Activated CD8-positive, alpha-beta memory T cell treated with anti-CD3 and anti-CD28 coated beads, Interleukin-2, amount 50 U/mL, for 24 hours (primary cell): ENCODE data around the gene MRPL2.

Source experiments
- DNase-seq: peaks from one replicate; pipeline ENCODE4 v3.0.0-alpha.2; 2020; ENCODE audit errors: extremely low read depth

Gene MRPL2

DNA sequence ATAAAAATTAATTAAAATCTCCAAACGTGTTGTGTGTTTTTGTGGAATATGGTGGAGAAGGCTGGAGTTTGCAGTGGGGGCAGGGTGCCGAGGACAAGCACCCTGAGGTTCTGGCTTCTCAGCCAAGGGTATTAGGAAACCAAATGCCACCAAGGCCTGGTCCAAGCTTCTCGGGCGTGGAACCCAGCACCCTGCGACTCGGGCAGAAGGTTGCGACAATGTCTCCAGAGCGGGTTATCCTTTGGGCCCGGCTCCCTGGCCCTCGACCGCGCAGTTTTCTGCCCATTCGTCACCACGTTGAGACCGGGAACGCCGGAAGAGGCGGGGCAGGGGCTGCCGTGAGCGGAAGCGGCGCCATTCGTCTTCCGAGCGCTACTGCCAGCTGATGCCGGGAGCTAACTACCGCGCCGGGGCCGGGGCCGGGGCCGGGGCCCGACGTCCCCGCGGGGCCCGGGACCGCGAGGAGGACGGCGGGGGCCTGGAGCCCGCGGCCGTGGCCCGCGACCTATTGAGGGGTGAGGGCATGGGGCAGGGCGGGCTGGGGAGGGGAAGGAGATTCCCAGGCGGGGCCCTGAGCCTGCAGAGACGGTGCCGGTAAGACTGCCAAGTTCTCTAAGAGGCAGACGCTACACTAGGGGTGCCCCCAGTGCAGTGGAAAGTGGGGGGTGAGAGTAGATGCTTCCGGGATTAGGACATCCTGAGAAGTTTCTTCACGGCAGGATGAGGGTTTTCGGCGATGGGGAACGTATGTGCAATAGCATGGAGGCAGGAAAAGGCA lies 37.8 kb downstream of the MRPL2 start, which contains the start of gene RRP36:
Gene RRP36 (plus strand): TSS at position 354 of the 778 bp plus-strand sequence. CDS start 32 bp downstream, at position 386.
- no peak for DNase-seq

DNA sequence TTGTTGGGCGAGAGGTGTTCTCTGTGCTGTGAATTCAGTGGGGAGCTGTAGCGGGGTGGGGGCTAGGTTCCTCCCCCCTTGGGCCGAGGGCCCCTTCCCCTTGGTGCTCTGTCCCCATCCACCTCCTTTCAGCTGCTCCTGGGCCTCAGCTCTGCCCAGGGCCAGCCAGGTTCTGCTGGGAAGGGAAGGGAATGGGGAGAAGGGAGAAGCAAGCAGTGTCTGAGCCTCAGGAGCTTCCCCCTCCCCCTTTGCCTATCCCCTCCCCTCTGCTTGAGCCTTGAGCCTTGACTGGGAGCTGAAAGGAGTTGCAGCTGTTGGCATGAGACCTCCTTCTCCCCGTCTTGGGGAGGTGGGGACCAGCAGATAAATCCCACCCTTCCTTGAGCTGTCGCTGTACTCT lies 38.4 kb downstream of the MRPL2 start:
- DNase-seq = no peak

DNA sequence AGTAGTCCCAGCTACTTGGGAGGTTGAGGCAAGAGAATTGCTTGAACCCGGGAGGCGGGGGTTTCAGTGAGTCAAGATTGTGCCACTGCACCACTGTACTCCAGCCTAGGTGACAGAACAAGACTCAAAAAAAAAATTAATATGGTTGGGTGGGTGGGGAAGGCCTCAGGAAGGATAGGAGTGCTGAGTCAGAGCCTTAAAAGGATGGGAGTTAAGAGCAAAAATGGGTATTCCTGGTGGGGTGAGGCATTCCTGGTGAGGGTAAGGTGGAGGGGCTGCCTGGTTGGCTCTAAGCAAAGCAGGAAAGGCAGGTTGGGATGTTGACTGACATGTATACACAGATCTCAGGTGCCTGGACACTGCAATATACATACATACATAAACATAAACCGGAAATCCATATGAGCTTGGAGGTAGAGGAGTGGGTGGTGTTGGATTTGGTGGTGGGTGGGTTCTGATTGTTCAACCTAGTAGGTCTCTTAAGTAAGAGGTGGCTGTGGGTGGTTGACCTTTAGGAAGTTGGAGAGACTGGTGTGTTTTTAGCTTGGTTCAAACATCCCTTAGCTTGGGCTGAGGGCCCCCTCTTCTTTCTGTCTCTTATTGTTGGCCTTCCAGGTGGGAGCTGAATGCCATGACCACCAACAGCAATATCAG lies 39.1 kb downstream of the MRPL2 start:
- DNase-seq = no peak

DNA sequence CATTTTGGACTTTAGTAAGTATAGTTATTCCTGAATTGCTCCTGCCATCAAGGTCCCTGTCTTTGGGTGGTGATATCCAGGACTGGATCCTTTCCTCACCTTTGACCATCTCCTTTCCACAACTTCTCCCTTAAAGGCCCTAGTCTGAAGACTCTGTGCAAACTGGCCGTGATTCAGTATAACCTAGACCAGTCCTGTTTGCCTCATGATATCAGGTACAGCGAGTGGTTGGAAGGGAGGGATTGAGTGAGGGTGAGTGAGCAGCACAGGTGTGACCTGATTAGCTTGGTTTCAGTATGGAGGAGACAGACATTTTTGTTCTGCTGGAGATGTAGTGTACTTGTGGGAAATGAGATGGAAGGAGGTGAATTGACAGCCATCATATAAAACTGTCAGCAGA lies 40.1 kb downstream of the MRPL2 start:
- DNase-seq = no peak

GRCh38 chr6:43016943-43017334 lies 42.3 kb downstream of the MRPL2 start:
- DNase-seq = no peak

- DNase-seq = no peak
Observed at GRCh38 chr6:43016176-43016942, 42.9 kb downstream of the MRPL2 start.

GRCh38 chr6:43014434-43014909 lies 44.8 kb downstream of the MRPL2 start:
- no peak for DNase-seq

- peak; percentile 98 for DNase-seq
Observed at GRCh38 chr6:43013843-43014433, 45.3 kb downstream of the MRPL2 start, which contains the start of the genes KLHDC3 and MEA1. Gene KLHDC3, plus strand, starts transcription at chr6:43014249. Its CDS starts 2,944 bp downstream, at chr6:43017193. Gene MEA1, minus strand, starts transcription at chr6:43013946. Its CDS starts 133 bp downstream, at chr6:43013813.

- DNase-seq = peak; percentile 30
Observed at GRCh38 chr6:43013097-43013842, 46.0 kb downstream of the MRPL2 start.

DNA sequence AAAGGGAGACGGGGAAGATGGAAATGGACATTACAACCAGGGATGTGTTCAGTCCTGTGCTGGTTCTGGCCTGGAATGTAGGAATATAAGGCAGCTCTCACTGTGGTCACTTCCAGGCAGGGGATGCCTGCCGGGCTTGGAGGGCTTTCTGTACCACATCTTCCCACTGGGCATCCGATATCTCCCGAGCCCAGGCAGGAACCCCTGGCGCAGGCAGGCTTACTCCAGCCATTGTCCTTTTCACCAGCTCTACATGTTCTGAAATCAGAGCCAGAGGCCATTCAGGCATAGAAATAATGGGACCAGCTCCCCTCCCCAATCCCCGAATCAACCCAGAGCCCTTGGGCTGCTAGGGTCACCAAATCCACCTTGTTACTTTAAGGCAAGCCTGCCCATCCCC lies 46.9 kb downstream of the MRPL2 start:
- no peak for DNase-seq

GRCh38 chr6:43011207-43011606 lies 48.0 kb downstream of the MRPL2 start:
- no peak for DNase-seq

DNA sequence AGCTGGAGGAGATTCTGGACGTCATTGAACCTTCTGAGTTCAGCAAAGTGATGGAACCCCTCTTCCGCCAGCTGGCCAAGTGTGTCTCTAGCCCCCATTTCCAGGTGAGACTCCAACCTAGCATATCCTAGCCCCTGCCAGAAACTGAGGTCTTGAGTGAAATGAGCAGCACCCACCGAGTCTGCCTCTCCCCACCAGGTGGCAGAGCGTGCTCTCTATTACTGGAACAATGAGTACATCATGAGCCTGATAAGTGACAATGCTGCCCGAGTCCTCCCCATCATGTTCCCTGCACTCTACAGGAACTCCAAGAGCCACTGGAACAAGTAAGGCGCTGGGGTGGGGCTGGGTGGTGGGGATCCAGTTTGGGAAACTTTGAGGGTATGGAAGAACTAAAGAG lies 50.1 kb downstream of the MRPL2 start:
- no peak for DNase-seq

- no peak for DNase-seq
Observed at GRCh38 chr6:43007126-43007525, 52.1 kb downstream of the MRPL2 start.

- no peak for DNase-seq
Observed at GRCh38 chr6:43006251-43006650, 53.0 kb downstream of the MRPL2 start.

DNA sequence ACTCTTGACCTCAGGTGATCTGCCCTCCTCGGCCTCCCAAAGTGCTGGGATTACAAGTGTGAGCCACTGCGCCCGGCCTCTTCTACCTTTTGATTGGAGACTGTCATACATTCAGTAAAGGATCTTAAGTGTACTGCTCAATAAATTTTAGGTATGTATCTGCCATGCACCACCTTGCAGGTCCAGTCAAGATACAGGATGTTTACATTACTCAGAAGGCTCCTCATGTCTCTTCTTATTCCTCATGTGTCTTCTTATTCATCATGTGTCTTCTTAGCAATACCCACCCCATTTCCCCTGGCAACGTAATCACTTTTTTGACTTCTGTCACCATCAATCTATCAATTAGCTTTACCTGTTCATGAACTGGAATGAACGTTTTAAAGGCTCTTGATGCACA lies 53.4 kb downstream of the MRPL2 start:
- no peak for DNase-seq
